MM.1S (cell line): ENCODE data around the gene ANKRD9.

ENCODE experiments used
- DNase-seq: peaks from one replicate; pipeline ENCODE4 v3.0.0-alpha.2; 2015
- H2AFZ ChIP-seq: fragments of 300-600 bp; sonication (generic); 2 replicates; pipeline ENCODE4 v1.6.0; 2016; ENCODE audit warnings: antibody characterized with exemption, low read length
- H3F3A ChIP-seq: fragments of 300-600 bp; sonication (generic); 2 replicates; pipeline ENCODE4 v1.6.1; 2016; ENCODE audit warnings: mild to moderate bottlenecking, antibody characterized with exemption, low read length, moderate library complexity, mixed read lengths; ENCODE audit not compliant: insufficient read depth
- H3K27ac ChIP-seq: fragments of 300-600 bp; sonication (generic); 2 replicates; pipeline ENCODE4 v1.5.1; 2016; ENCODE audit warnings: mild to moderate bottlenecking, low read length
- H3K27me3 ChIP-seq: fragments of 300-600 bp; sonication (generic); replicated peaks from 2 replicates; pipeline ENCODE4 v1.6.0; 2016; ENCODE audit warnings: low read length; ENCODE audit not compliant: insufficient read depth
- H3K36me3 ChIP-seq: fragments of 300-600 bp; sonication (generic); replicated peaks from 2 replicates; pipeline ENCODE4 v1.6.1; 2016; ENCODE audit warnings: mild to moderate bottlenecking, low read length, mixed read lengths; ENCODE audit not compliant: insufficient read depth
- H3K4me1 ChIP-seq: fragments of 300-600 bp; sonication (generic); 2 replicates; pipeline ENCODE4 v1.6.1; 2016; ENCODE audit warnings: low read length, mixed read lengths
- H3K4me2 ChIP-seq: fragments of 300-600 bp; sonication (generic); 2 replicates; pipeline ENCODE4 v1.6.0; 2016; ENCODE audit warnings: low read depth, low read length
- H3K4me3 ChIP-seq: fragments of 300-600 bp; sonication (generic); 2 replicates; pipeline ENCODE4 v1.5.1; 2016; ENCODE audit warnings: low read length, mixed read lengths
- H3K79me2 ChIP-seq: fragments of 300-600 bp; sonication (generic); 2 replicates; pipeline ENCODE4 v1.6.1; 2016; ENCODE audit warnings: mixed run types, low read length, mixed read lengths
- H3K9ac ChIP-seq: fragments of 300-600 bp; sonication (generic); 2 replicates; pipeline ENCODE4 v1.6.1; 2016; ENCODE audit warnings: low read length, mixed read lengths
- H3K9me2 ChIP-seq: fragments of 300-600 bp; sonication (generic); replicated peaks from 2 replicates; pipeline ENCODE4 v1.6.1; 2016; ENCODE audit warnings: mild to moderate bottlenecking, low read length, mixed read lengths; ENCODE audit not compliant: insufficient read depth
- H3K9me3 ChIP-seq: fragments of 300-600 bp; sonication (generic); replicated peaks from 2 replicates; pipeline ENCODE4 v1.6.1; 2016; ENCODE audit warnings: mild to moderate bottlenecking, low read length, mixed read lengths; ENCODE audit not compliant: insufficient read depth
- H4K20me1 ChIP-seq: fragments of 300-600 bp; sonication (generic); 2 replicates; pipeline ENCODE4 v1.6.1; 2016; ENCODE audit warnings: mild to moderate bottlenecking, low read length, moderate library complexity, mixed read lengths; ENCODE audit not compliant: insufficient read depth
- EZH2 ChIP-seq: fragments of 300-600 bp; sonication (generic); optimal IDR thresholded peaks from 2 replicates; pipeline ENCODE3; 2017; ENCODE audit warnings: low read depth, mild to moderate bottlenecking, antibody characterized with exemption, low read length, mixed read lengths
- EZH2phosphoT487 ChIP-seq: fragments of 300-600 bp; sonication (generic); IDR thresholded peaks from 2 replicates; pipeline ENCODE4 v1.6.1; 2018; ENCODE audit warnings: antibody characterized with exemption, low read length
- TF ChIP-seq, protein P1 (sequence below): fragments of 300-600 bp; sonication (generic); IDR thresholded peaks from 2 replicates; pipeline ENCODE4 v1.5.1; 2016; ENCODE audit warnings: antibody characterized with exemption, low read length, mixed read lengths

The ANKRD9 gene

DNA sequence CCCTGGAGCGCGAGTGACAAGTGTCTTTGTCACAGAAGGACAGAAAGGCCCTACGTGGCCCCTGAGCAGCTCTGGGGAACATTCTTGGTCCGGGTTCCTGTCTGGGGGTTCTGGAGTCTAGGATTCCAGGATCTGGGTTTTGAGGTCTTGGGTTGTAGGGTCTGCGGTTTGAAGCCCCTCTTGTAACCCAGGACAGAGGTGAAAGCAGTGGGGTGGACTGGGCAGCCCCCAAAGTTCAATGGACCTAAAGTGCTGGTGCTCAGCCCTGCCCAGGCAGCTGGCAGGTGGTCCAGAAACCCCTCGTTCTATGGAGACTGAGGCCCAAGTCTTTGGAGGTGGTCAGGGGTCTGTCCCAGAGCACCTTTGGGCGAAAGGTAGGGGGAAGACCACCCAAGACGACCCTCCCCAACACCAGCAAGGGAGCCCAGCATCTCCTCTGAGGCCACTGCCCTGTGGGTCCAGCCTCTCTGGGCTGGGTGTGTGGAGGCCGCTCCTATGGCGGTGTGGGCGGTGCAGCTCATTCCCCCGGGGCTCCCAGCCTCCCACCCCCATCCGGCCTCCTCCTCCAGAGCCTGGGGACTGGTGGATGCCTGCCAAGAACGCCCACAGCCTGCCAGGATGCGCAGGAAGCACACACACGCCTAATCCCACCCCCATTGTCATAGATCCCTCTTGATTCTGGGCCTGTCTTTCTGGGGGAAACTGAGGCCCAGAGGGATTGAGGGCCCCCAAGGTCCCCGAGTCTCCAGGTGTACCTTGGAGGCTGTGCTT lies 30.2 kb upstream of the ANKRD9 start:
- Histone ChIP-seq H3K4me1 (no peaks in the 10 kb centered on the region), H3K27me3 (peaks cover 8% of the 10 kb centered on the region), H2AFZ (no peak overlapping the region), H3F3A (no peaks in the 10 kb centered on the region), H3K9ac (no peak overlapping the region), H3K9me3 (no peaks in the 10 kb centered on the region), H3K9me2 (no peaks in the 10 kb centered on the region), H3K27ac (no peak overlapping the region), H3K4me2 (no peak overlapping the region), H3K79me2 (no peaks in the 10 kb centered on the region), H3K36me3 (no peaks in the 10 kb centered on the region), H4K20me1 (no peaks in the 10 kb centered on the region), H3K4me3 (no peak overlapping the region)
- TF ChIP-seq, protein P1, sequence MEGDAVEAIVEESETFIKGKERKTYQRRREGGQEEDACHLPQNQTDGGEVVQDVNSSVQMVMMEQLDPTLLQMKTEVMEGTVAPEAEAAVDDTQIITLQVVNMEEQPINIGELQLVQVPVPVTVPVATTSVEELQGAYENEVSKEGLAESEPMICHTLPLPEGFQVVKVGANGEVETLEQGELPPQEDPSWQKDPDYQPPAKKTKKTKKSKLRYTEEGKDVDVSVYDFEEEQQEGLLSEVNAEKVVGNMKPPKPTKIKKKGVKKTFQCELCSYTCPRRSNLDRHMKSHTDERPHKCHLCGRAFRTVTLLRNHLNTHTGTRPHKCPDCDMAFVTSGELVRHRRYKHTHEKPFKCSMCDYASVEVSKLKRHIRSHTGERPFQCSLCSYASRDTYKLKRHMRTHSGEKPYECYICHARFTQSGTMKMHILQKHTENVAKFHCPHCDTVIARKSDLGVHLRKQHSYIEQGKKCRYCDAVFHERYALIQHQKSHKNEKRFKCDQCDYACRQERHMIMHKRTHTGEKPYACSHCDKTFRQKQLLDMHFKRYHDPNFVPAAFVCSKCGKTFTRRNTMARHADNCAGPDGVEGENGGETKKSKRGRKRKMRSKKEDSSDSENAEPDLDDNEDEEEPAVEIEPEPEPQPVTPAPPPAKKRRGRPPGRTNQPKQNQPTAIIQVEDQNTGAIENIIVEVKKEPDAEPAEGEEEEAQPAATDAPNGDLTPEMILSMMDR = no peak
- TF ChIP-seq EZH2phosphoT487 = no peak
- no peak for TF ChIP-seq EZH2
- no peak for DNase-seq

DNA sequence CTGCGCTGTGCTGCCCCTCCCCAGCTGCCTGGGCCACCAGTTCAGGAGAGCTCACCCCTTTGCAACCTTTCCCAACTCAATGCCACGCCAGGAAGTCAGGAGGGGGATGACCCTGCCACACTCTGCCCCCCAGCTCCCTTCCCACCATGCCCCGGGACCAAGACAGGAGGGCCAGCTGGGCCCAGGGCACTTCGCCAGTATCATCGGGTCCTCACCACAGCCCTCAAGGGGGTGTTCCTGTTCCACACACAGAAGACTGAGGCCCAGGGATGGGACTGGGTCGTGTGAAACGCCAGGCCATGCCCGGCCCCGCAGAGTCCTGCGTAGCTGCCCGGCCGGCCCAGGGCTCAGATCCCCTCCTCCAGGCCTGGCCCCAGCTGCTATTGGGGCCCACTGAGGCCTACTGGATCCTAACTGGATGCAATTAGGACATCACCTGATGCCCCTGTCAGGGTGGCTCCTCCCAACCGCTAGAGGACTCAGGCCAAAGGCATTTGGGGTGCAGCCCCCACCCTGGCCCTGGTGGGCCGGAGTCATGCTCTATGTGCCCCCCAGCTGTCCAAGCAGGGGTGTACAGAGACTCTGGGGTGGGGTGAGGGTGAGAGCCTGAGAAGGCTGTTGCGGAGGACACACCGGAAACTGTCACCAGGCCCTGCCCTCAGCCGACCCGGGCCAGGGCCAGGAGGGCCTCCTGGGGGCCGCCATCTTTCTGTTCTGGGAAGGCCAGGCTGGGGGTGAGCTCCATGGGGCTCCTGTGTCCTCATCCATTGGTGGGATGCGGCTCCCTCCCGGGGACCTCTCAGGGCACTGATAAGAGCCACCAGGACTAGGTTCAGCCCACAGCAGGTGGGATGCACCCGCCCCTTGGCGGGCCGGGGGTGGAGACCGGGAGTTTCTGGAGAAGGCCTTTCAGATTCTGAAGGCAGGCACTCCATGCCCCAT lies 29.3 kb upstream of the ANKRD9 start:
- Histone ChIP-seq H3K27ac (no peak overlapping the region), H3K9ac (no peak overlapping the region), H2AFZ (no peak overlapping the region), H3F3A (no peaks in the 10 kb centered on the region), H3K79me2 (no peaks in the 10 kb centered on the region), H3K9me2 (no peaks in the 10 kb centered on the region), H3K9me3 (no peaks in the 10 kb centered on the region), H3K4me3 (no peak overlapping the region), H4K20me1 (no peaks in the 10 kb centered on the region), H3K4me2 (no peak overlapping the region), H3K27me3 (no peaks in the 10 kb centered on the region; the same call in 1 of the 2 replicates), H3K4me1 (no peaks in the 10 kb centered on the region), H3K36me3 (no peaks in the 10 kb centered on the region)
- no peak for DNase-seq
- TF ChIP-seq, protein P1 = no peak
- no peak for TF ChIP-seq EZH2phosphoT487
- no peak for TF ChIP-seq EZH2

- H3F3A ChIP-seq = no peaks in the 10 kb centered on the region
- no peak overlapping the region for H3K4me2 ChIP-seq
- no peak overlapping the region for H3K4me3 ChIP-seq
- H3K4me1 ChIP-seq = no peaks in the 10 kb centered on the region
- TF ChIP-seq EZH2phosphoT487 (no peak), EZH2 (no peak)
- TF ChIP-seq, protein P1 = no peak
- H2AFZ ChIP-seq = no peak overlapping the region
- H3K9ac ChIP-seq = no peak overlapping the region
- no peaks in the 10 kb centered on the region for H3K9me3 ChIP-seq
- no peaks in the 10 kb centered on the region for H3K9me2 ChIP-seq
- no peaks in the 10 kb centered on the region for H4K20me1 ChIP-seq
- H3K27ac ChIP-seq = no peak overlapping the region
- H3K36me3 ChIP-seq = no peaks in the 10 kb centered on the region
- no peak for DNase-seq
- no peaks in the 10 kb centered on the region for H3K79me2 ChIP-seq
- no peaks in the 10 kb centered on the region; the same call in 1 of the 2 replicates for H3K27me3 ChIP-seq
Measured at GRCh38 chr14:102537981-102538601, 28.5 kb upstream of the ANKRD9 start.
